HG03342 (cell line): ENCODE data around the gene NOL4L.

Experiments used
- ATAC-seq: cut with Tn5 transposase; IDR thresholded peaks from one replicate; pipeline ENCODE4 v1.9.1; 2021; ENCODE audit warnings: mild to moderate bottlenecking, moderate library complexity; ENCODE audit not compliant: unreplicated experiment

Gene NOL4L

GRCh38 chr20:32585011-32585585 lies at the start of gene NOL4L:
TSS of gene NOL4L (minus strand) at chr20:32585333. CDS start at chr20:32584890, 443 bp downstream.
- no peak for ATAC-seq

- no peak for ATAC-seq
Observed at GRCh38 chr20:32634041-32634805, 49.1 kb upstream of the NOL4L start.

GRCh38 chr20:32632461-32633354 lies 47.6 kb upstream of the NOL4L start:
- ATAC-seq, result no peak

- ATAC-seq, result no peak
Observed at GRCh38 chr20:32631933-32632460, 46.9 kb upstream of the NOL4L start.

- no peak for ATAC-seq
Observed at GRCh38 chr20:32629813-32630212, 44.7 kb upstream of the NOL4L start.

- no peak for ATAC-seq
Observed at GRCh38 chr20:32628960-32629530, 43.9 kb upstream of the NOL4L start.

- no peak for ATAC-seq
Observed at GRCh38 chr20:32626859-32627636, 41.9 kb upstream of the NOL4L start.

- no peak for ATAC-seq
Observed at GRCh38 chr20:32626407-32626806, 41.3 kb upstream of the NOL4L start.

- ATAC-seq, result no peak
Observed at GRCh38 chr20:32625996-32626395, 40.9 kb upstream of the NOL4L start.

- no peak for ATAC-seq
Observed at GRCh38 chr20:32624687-32625345, 39.7 kb upstream of the NOL4L start.

- ATAC-seq, result no peak
Observed at GRCh38 chr20:32623667-32624157, 38.6 kb upstream of the NOL4L start.

GRCh38 chr20:32622585-32623468 lies 37.7 kb upstream of the NOL4L start:
- ATAC-seq, result no peak

- no peak for ATAC-seq
Observed at GRCh38 chr20:32621891-32622584, 36.9 kb upstream of the NOL4L start.

- no peak for ATAC-seq
Observed at GRCh38 chr20:32621071-32621890, 36.1 kb upstream of the NOL4L start.

- no peak for ATAC-seq
Observed at GRCh38 chr20:32619586-32619985, 34.5 kb upstream of the NOL4L start.

GRCh38 chr20:32614772-32615171 lies 29.6 kb upstream of the NOL4L start:
- ATAC-seq, result no peak

GRCh38 chr20:32614303-32614702 lies 29.2 kb upstream of the NOL4L start:
- no peak for ATAC-seq
